Measurements from ENCODE around the gene MACROD1. TPM values are rescaled to one million over a fixed set of nuclear protein-coding genes. Genes with fewer than 3 reads are reported as not detected.

Gene MACROD1
- total RNA-seq, 1 donor from 2014 or later: 3.4 TPM

DNA sequence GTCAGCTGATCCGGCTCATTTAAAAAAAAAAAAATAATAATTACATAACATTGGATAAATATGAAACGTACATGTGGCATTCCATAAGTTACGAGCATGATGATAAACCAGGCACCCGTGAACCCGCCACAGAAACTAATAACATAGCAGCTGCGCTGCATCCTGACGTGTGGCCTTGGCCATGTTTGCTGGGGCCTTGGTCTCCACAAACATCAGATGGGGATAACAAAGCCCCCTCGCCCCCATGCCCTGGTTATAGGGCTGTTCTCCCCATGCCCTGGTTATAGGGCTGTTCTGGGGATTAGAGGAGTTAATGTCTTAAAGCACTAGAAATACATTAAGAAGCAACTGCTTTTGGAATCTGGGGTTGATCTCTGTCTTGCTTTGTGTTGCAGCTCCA, 93.5 kb downstream of the MACROD1 start:
- H2AFZ ChIP-seq (ENCODE audit: low read depth, low read length): no peak overlapping the region
- Mint-ChIP-seq H3K9me3 (ENCODE audit: unreplicated experiment) (no peaks in the 10 kb centered on the region), H3K4me3 (ENCODE audit: unreplicated experiment) (no peak overlapping the region), H3K4me1 (ENCODE audit: low read depth, unreplicated experiment) (no peaks in the 10 kb centered on the region), H3K27ac (ENCODE audit: unreplicated experiment) (no peak overlapping the region), H3K36me3 (ENCODE audit: low read depth, unreplicated experiment) (no peaks in the 10 kb centered on the region), H3K27me3 (ENCODE audit: low read depth, unreplicated experiment) (peaks cover 52% of the 10 kb centered on the region)
- H4K20me1 ChIP-seq (ENCODE audit: insufficient read depth, low read length): peaks cover 21% of the 10 kb centered on the region
- TF ChIP-seq, protein P1, sequence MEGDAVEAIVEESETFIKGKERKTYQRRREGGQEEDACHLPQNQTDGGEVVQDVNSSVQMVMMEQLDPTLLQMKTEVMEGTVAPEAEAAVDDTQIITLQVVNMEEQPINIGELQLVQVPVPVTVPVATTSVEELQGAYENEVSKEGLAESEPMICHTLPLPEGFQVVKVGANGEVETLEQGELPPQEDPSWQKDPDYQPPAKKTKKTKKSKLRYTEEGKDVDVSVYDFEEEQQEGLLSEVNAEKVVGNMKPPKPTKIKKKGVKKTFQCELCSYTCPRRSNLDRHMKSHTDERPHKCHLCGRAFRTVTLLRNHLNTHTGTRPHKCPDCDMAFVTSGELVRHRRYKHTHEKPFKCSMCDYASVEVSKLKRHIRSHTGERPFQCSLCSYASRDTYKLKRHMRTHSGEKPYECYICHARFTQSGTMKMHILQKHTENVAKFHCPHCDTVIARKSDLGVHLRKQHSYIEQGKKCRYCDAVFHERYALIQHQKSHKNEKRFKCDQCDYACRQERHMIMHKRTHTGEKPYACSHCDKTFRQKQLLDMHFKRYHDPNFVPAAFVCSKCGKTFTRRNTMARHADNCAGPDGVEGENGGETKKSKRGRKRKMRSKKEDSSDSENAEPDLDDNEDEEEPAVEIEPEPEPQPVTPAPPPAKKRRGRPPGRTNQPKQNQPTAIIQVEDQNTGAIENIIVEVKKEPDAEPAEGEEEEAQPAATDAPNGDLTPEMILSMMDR (IDR thresholded peaks at IDR 0.05; ENCODE audit: insufficient read depth, low read depth, low read length): no peak
- no peak for TF ChIP-seq EZH2 (IDR thresholded peaks at IDR 0.05; ENCODE audit: insufficient read depth, low read length)
- H3K4me2 ChIP-seq (ENCODE audit: low read length): no peak overlapping the region
- H3K27ac ChIP-seq (ENCODE audit: low read depth, low read length): no peak overlapping the region
- H3K9me3 ChIP-seq (ENCODE audit: insufficient read depth, low read depth, low read length): peaks cover 3% of the 10 kb centered on the region
- no peak for FAIRE-seq
- H3K9ac ChIP-seq (ENCODE audit: low read length): no peak overlapping the region
- DNase-seq (ENCODE audit: low read depth): no peak
- no peaks in the 10 kb centered on the region for H3K36me3 ChIP-seq (ENCODE audit: insufficient read depth, low read length)
- no peak overlapping the region for H3K4me3 ChIP-seq (ENCODE audit: insufficient read depth, low read depth, low read length)
- peaks cover 7% of the 10 kb centered on the region for H3K27me3 ChIP-seq (ENCODE audit: insufficient read depth, low read length)
- H3K4me1 ChIP-seq (ENCODE audit: insufficient read depth, low read length): no peaks in the 10 kb centered on the region
- H3K79me2 ChIP-seq (ENCODE audit: insufficient read depth, low read length): no peaks in the 10 kb centered on the region

DNA sequence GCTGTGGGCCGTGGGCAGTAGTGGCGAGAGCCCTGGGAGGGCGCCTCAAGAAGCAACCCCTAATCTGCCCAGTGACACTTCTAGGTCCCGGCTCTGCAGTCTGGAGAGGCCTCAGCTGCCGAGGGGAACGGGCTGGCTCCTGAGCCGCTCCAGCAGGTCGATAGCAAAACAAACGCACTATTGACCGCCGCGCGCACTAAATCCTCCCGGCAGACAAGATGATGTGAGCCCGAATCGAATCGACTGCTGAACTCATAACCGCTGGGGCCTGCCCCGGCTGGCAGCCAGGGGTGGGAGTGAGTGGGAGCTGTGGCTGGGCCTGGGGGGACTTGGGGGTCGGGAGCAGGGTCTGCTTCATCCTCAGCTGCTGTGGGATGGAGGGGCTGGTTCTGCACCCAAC, 94.1 kb downstream of the MACROD1 start:
- Histone ChIP-seq H3K9ac (ENCODE audit: low read length) (no peak overlapping the region), H3K79me2 (ENCODE audit: insufficient read depth, low read length) (no peaks in the 10 kb centered on the region), H3K27ac (ENCODE audit: low read depth, low read length) (no peak overlapping the region), H3K9me3 (ENCODE audit: insufficient read depth, low read depth, low read length) (peaks cover 3% of the 10 kb centered on the region), H3K27me3 (ENCODE audit: insufficient read depth, low read length) (peaks cover 7% of the 10 kb centered on the region), H3K36me3 (ENCODE audit: insufficient read depth, low read length) (no peaks in the 10 kb centered on the region), H4K20me1 (ENCODE audit: insufficient read depth, low read length) (peaks cover 21% of the 10 kb centered on the region), H3K4me3 (ENCODE audit: insufficient read depth, low read depth, low read length) (no peak overlapping the region), H2AFZ (ENCODE audit: low read depth, low read length) (no peak overlapping the region), H3K4me2 (ENCODE audit: low read length) (no peak overlapping the region), H3K4me1 (ENCODE audit: insufficient read depth, low read length) (no peaks in the 10 kb centered on the region)
- no peak for DNase-seq (ENCODE audit: low read depth)
- no peak overlapping the region for H3K27ac Mint-ChIP-seq (ENCODE audit: unreplicated experiment)
- no peaks in the 10 kb centered on the region for H3K9me3 Mint-ChIP-seq (ENCODE audit: unreplicated experiment)
- H3K4me1 Mint-ChIP-seq (ENCODE audit: low read depth, unreplicated experiment): no peaks in the 10 kb centered on the region
- H3K4me3 Mint-ChIP-seq (ENCODE audit: unreplicated experiment): no peak overlapping the region
- H3K27me3 Mint-ChIP-seq (ENCODE audit: low read depth, unreplicated experiment): peaks cover 54% of the 10 kb centered on the region
- no peak for TF ChIP-seq EZH2 (IDR thresholded peaks at IDR 0.05; ENCODE audit: insufficient read depth, low read length)
- TF ChIP-seq, protein P1 (IDR thresholded peaks at IDR 0.05; ENCODE audit: insufficient read depth, low read depth, low read length): no peak
- no peaks in the 10 kb centered on the region for H3K36me3 Mint-ChIP-seq (ENCODE audit: low read depth, unreplicated experiment)
- no peak for FAIRE-seq

DNA sequence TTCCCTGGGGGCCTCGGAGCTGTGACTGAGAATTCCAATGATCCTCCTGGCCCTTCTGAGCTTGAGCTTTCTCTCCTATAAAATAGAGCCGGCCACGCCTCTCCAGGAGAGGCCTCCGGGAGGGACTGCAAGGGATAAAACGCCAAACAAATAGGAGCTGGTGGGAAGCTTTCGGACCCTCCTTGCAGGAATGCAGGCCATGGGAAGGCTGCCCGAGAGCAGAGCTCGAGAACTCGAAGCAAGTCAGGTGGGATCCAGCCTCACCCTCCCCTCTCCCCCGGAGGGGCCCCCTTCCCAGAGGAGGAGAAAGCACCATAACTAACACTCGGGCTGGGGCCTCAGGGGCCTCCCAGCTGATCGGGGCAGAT, 95.6 kb downstream of the MACROD1 start:
- Histone ChIP-seq H3K27ac (ENCODE audit: low read depth, low read length) (no peak overlapping the region), H3K79me2 (ENCODE audit: insufficient read depth, low read length) (no peaks in the 10 kb centered on the region), H3K36me3 (ENCODE audit: insufficient read depth, low read length) (no peaks in the 10 kb centered on the region), H3K4me1 (ENCODE audit: insufficient read depth, low read length) (no peaks in the 10 kb centered on the region), H4K20me1 (ENCODE audit: insufficient read depth, low read length) (peaks cover 20% of the 10 kb centered on the region), H3K9ac (ENCODE audit: low read length) (no peak overlapping the region), H3K4me3 (ENCODE audit: insufficient read depth, low read depth, low read length) (no peak overlapping the region), H3K9me3 (ENCODE audit: insufficient read depth, low read depth, low read length) (peaks cover 3% of the 10 kb centered on the region), H3K4me2 (ENCODE audit: low read length) (no peak overlapping the region), H3K27me3 (ENCODE audit: insufficient read depth, low read length) (peaks cover 4% of the 10 kb centered on the region), H2AFZ (ENCODE audit: low read depth, low read length) (no peak overlapping the region)
- TF ChIP-seq, protein P1 (IDR thresholded peaks at IDR 0.05; ENCODE audit: insufficient read depth, low read depth, low read length): no peak
- no peak for TF ChIP-seq EZH2 (IDR thresholded peaks at IDR 0.05; ENCODE audit: insufficient read depth, low read length)
- Mint-ChIP-seq H3K4me3 (ENCODE audit: unreplicated experiment) (no peak overlapping the region), H3K27me3 (ENCODE audit: low read depth, unreplicated experiment) (peaks cover 48% of the 10 kb centered on the region), H3K27ac (ENCODE audit: unreplicated experiment) (no peak overlapping the region), H3K4me1 (ENCODE audit: low read depth, unreplicated experiment) (no peaks in the 10 kb centered on the region), H3K9me3 (ENCODE audit: unreplicated experiment) (no peaks in the 10 kb centered on the region), H3K36me3 (ENCODE audit: low read depth, unreplicated experiment) (no peaks in the 10 kb centered on the region)
- DNase-seq (ENCODE audit: low read depth): no peak
- no peak for FAIRE-seq

Measured in astrocyte (in vitro differentiated cells and primary cell).